ENCODE results near the gene HMGB1. TPM values are rescaled to one million over a fixed set of nuclear protein-coding genes. Genes with fewer than 3 reads are reported as not detected.
A peak's percentile ranks its signal among the peaks of the same experiment; 100 is the strongest.
"Not testable (repeated sequence)": the region's sequence is repeated elsewhere in the genome, so short reads cannot be mapped to it uniquely, and the experiment has no call there.

HMGB1 gene
- total RNA-seq, 1 experiment from 2014 or later: 507 TPM

DNA sequence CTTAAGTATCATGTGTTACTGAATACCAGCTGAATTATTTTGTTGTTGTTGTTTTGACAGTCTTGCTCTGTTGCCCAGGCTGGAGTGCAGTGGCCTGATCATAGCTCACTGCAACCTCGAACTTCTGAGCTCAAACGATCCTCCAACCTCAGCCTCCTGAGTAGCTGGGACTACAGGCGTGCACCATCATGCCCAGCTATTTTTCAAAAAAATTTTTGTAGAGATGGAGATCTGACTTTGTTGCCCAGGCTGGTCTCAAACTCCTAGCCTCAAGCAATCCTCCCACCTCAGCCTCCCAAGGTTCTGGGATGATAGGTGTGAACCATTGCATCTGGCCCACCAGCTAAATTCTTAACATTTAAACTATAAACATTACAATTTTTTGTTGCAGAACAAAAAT is 22.2 kb downstream of the HMGB1 start:
- in situ Hi-C loops (cut with HindIII; ENCODE audit: low pct_unique_long_range_greater_than_20kb, low sequenced_read_pairs); DNase-seq (ENCODE audit: low read depth, low spot score): not testable (repeated sequence)

DNA sequence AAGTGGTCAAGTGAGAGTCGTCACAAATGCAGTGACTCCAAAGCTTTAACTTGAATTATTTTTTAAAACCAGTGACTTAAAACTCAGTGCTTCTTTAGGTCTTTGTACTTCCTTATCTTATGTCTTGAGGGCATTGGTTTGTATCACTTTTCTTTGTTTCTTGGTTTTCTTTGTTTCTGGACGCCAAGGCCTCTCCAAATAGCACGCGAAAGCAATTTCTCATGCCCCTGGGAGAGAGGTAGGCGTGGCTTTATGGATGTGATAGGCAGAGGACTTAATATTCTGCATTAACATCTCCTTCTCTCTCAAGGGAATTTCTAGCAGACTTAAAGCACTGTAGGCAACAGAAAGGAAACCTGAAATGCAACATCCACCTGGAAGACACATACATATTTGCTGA is 22.8 kb downstream of the HMGB1 start:
- in situ Hi-C loops (cut with HindIII; ENCODE audit: low pct_unique_long_range_greater_than_20kb, low sequenced_read_pairs): no loop called here
- DNase-seq (ENCODE audit: low read depth, low spot score): no peak

GRCh38 chr13:30440910-30441703 is 24.6 kb downstream of the HMGB1 start:
- in situ Hi-C loops (cut with HindIII; ENCODE audit: low pct_unique_long_range_greater_than_20kb, low sequenced_read_pairs): no loop called here

GRCh38 chr13:30438286-30438685 is 27.4 kb downstream of the HMGB1 start:
- no peak for DNase-seq (ENCODE audit: low read depth, low spot score)
- in situ Hi-C loops (cut with HindIII; ENCODE audit: low pct_unique_long_range_greater_than_20kb, low sequenced_read_pairs): no loop called here

More at GRCh38 chr13:30440910-30441703, 24.6 kb downstream of the HMGB1 start:
- no peak for DNase-seq (ENCODE audit: low read depth, low spot score)

GRCh38 chr13:30437177-30437576 is 28.6 kb downstream of the HMGB1 start:
- DNase-seq (ENCODE audit: low read depth, low spot score): no peak
- in situ Hi-C loops (cut with HindIII; ENCODE audit: low pct_unique_long_range_greater_than_20kb, low sequenced_read_pairs): no loop called here

DNA sequence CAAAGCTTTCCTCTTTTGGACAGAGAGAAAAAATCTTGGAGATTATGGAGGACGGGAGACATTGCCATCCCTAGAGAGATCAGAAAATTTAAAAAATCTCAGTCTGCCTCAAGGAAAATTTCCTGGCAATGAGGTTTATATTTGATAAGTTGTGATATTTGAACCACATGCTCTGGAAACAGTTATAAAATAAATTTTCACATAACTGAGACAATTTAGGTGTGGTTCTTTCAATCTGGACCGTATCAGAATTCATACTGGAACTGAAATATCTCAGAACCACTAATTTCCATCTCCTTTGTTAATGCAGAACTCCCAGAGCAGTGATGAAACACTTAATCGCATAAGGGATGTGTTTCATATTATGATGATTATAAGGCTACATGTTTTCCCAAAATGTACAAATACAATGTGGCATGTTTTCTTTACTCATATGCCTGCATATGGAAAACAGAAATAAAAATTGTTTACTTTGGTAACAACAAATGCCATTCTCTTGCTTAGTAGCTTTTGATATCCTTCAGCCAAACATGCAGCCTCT is 29.8 kb downstream of the HMGB1 start:
- in situ Hi-C loops (cut with HindIII; ENCODE audit: low pct_unique_long_range_greater_than_20kb, low sequenced_read_pairs): no loop called here
- DNase-seq (ENCODE audit: low read depth, low spot score): no peak

DNA sequence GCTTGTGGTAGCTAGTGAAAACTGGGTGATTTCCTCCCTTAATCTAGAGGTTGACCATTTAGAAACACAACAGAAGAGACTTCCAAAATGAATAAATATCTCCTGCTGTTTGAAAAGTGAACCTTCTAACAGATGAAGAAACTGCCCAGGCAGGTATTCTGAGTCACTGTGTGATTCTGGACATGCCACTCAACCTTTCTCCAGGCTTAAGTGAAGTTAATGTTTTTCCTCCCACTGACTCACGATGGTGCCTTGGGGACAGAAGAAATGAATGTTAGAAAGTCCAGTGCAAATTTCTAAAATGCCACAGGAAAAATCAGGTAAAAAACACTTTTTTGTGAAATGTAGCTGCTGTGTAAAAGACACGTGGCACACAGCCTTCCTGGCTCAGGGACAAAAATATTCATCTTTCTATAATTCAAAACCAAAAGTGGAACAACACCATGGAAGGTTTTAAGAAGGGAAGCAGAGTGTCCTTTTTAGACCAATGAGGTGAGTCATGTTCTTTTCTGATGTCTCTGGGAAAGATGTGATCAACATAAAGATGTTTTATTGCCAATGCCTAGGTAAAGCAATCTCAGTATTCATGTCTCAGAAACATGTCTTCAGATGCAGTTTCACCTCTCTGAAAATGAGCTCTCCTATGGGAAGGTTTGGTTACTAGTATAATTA is 34.3 kb downstream of the HMGB1 start:
- no peak for DNase-seq (ENCODE audit: low read depth, low spot score)
- in situ Hi-C loops (cut with HindIII; ENCODE audit: low pct_unique_long_range_greater_than_20kb, low sequenced_read_pairs): no loop called here

GRCh38 chr13:30429721-30430694 is 35.7 kb downstream of the HMGB1 start:
- no peak for DNase-seq (ENCODE audit: low read depth, low spot score)
- in situ Hi-C loops (cut with HindIII; ENCODE audit: low pct_unique_long_range_greater_than_20kb, low sequenced_read_pairs): no loop called here

DNA sequence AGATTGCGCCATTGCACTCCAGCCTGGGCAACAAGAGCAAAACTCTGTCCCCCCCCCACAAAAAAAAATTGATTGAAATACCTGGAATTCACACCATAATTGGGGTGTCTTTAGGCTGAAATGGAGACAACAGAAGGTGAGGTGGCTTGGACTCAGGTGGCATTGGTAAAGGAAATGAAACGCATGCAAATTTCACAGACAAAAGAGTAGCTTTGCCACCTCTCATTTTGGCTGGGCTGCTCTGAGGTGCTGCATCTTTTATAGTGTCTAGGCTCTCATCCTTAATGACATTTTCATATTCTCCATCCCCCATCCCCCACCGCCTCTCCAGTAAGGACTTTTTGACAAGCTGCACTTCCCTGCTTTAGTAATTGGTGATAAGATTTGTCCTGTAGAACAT is 36.5 kb downstream of the HMGB1 start:
- in situ Hi-C loops (cut with HindIII; ENCODE audit: low pct_unique_long_range_greater_than_20kb, low sequenced_read_pairs): no loop called here
- no peak for DNase-seq (ENCODE audit: low read depth, low spot score)

DNA sequence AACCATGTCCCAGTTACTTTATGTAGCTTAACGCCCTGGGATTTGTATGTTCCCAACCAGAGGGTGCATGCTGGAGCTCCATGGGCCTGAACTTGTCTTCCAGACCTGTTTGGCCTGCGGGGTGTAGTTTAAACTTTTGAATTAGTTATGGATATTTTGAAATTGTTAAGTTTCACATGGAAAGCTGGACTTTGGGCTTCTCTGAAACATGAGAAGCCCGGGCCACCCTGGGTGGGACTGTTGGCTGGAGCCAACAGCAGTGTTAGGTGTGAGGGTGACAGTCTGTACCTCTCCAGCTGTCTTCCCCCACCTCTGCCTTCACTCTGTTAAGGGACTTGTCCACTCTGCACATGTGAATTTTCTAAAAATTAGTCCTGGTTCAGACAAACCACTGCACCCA is 41.8 kb downstream of the HMGB1 start:
- in situ Hi-C loops (cut with HindIII; ENCODE audit: low pct_unique_long_range_greater_than_20kb, low sequenced_read_pairs): no loop called here
- DNase-seq (ENCODE audit: low read depth, low spot score): no peak

- in situ Hi-C loops (cut with HindIII; ENCODE audit: low pct_unique_long_range_greater_than_20kb, low sequenced_read_pairs): no loop called here
These were observed 43.5 kb downstream of the HMGB1 start, which contains the start of gene UBE2L5 for GRCh38 chr13:30422054-30422839. UBE2L5 (plus strand) TSS chr13:30422493; CDS start chr13:30427991, 5,498 bp downstream.

DNA sequence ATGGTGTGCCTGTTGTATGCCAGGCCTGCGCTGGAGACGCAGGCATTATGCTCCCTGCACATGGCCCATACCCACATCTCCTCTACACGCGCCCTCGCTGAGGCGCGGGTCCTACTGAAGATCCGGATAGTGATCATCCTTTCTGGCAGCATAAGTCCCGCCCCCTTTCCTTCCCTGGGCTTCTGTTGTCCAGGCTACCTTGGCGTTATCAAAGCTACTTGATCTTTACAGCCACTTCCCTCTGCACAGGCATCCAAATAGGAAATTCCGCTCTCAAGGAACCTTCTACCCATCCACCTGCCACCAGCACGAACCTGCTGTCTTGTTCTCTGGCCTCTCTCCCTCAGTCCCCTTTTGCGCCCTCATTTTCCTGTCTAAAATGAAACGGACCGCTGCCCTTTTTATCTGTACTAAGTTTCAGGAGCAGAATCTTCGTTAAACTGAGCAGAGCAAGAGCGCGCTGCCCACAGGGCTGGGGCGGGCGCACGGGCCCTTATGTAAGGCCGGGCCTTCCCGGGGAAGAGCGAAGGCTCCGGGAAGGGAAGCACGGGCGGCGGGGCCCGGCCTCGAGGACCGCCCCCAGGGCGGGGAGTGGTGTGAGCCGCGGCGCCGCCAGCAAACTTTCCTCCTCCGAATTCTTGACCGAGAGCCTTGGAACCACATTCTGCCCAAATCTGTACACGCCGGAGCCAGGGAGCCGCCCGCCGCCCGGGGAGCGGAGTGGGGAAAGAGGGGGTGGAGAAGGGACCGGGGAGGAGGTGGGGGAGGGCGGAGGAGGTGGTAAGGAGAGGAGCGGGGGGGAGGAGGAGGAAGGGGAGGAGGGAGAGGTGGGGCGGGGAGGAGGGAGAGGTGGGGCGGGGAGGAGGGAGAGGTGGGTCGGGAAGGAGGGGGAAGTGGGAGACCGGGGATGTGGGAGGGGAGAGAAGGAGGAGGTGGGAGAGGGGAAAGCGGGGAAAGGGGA is 44.4 kb downstream of the HMGB1 start:
- DNase-seq (ENCODE audit: low read depth, low spot score): peak; percentile 73
- in situ Hi-C loops (cut with HindIII; ENCODE audit: low pct_unique_long_range_greater_than_20kb, low sequenced_read_pairs): no loop called here

More at GRCh38 chr13:30422054-30422839, 43.5 kb downstream of the HMGB1 start, which contains the start of gene UBE2L5:
- peak; percentile 69 for DNase-seq (ENCODE audit: low read depth, low spot score)

DNA sequence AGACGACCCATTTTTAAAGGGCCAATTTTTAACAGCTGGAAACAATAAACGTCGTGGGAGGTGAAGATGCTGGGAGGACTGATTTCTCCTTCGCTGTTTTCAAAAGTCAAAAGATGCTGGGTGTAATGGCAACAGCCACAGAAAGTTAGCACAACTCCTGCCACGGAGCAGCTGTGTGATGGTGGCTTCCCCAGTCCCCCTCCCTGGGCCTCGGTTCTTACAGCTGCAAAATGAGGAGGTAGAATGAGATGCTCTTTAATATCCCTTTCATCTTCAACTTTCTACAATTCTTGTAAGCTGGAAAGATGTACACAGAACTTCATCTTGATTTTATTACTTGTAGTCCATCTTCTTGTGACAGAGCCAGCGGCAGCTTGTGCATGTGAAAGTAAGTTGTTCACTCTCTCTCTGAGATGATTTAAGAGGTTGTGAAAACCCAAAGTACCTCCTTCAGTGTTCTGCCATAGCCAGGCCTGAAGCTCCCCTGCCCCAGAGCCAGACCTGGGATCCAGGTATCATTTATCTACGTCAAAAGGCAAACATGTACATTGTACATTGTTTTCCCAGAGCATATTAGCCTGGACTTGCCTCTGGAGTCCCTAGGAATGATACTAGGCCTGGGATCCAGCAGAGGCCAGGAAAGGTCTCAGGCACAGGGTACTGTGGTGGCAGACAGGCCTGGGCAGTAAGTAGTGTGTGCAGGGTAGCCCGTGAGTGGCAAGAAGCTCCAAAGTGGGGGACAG is 46.8 kb downstream of the HMGB1 start:
- in situ Hi-C loops (cut with HindIII; ENCODE audit: low pct_unique_long_range_greater_than_20kb, low sequenced_read_pairs): no loop called here
- DNase-seq (ENCODE audit: low read depth, low spot score): no peak

- in situ Hi-C loops (cut with HindIII; ENCODE audit: low pct_unique_long_range_greater_than_20kb, low sequenced_read_pairs): no loop called here
- DNase-seq (ENCODE audit: low read depth, low spot score): no peak
These were observed 47.5 kb downstream of the HMGB1 start for GRCh38 chr13:30418075-30418716.

- in situ Hi-C loops (cut with HindIII; ENCODE audit: low pct_unique_long_range_greater_than_20kb, low sequenced_read_pairs): no loop called here
- DNase-seq (ENCODE audit: low read depth, low spot score): no peak
These were observed 49.3 kb downstream of the HMGB1 start for GRCh38 chr13:30416471-30416870.

All from SK-MEL-5 (cell line).